ENCODE results near the gene HLA-B.

GRCh38 chr6:31307669-31308049, 49.3 kb downstream of the HLA-B start:
- TF ChIP-seq CTCF (IDR thresholded peaks at IDR 0.05) (no peak), POLR2AphosphoS5 (IDR thresholded peaks at IDR 0.05) (no peak), EP300 (IDR thresholded peaks at IDR 0.05) (no peak), POLR2A (IDR thresholded peaks at IDR 0.05) (no peak)

Measured in suprapubic skin (tissue), 4 donors.